Neuron (in vitro differentiated cells): ENCODE results near the gene INPP4A.
A peak's percentile ranks its signal among the peaks of the same experiment; 100 is the strongest.
"Not testable (repeated sequence)": the region's sequence is repeated elsewhere in the genome, so short reads cannot be mapped to it uniquely, and the experiment has no call there.

Source experiments
- H2AFZ ChIP-seq: one replicate; pipeline ENCODE4 v1.6.1; 2013; ENCODE audit warnings: low read depth, mild to moderate bottlenecking, inconsistent platforms, low read length, moderate library complexity
- H3K27me3 ChIP-seq: one replicate; pipeline ENCODE4 v1.6.1; 2013; ENCODE audit warnings: low read length; ENCODE audit not compliant: insufficient read depth
- H3K36me3 ChIP-seq: one replicate; pipeline ENCODE4 v1.6.1; 2013; ENCODE audit warnings: low read length; ENCODE audit not compliant: insufficient read depth
- H3K4me1 ChIP-seq: one replicate; pipeline ENCODE4 v1.6.1; 2013; ENCODE audit warnings: low read length; ENCODE audit not compliant: insufficient read depth
- H3K4me3 ChIP-seq: 2 replicates; pipeline ENCODE4 v1.5.1; 2013; ENCODE audit warnings: mild to moderate bottlenecking, low read length, moderate library complexity
- H3K9me3 ChIP-seq: one replicate; pipeline ENCODE4 v1.6.1; 2013; ENCODE audit warnings: low read length

Gene INPP4A

GRCh38 chr2:98588880-98589431, 144.3 kb downstream of the INPP4A start:
- H3K4me3 ChIP-seq = no peak overlapping the region
- H3K4me1 ChIP-seq = no peaks in the 10 kb centered on the region
- no peak overlapping the region for H2AFZ ChIP-seq
- H3K9me3 ChIP-seq = peaks cover 1% of the 10 kb centered on the region
- H3K36me3 ChIP-seq = peaks cover 22% of the 10 kb centered on the region
- no peaks in the 10 kb centered on the region for H3K27me3 ChIP-seq

GRCh38 chr2:98589489-98589888, 144.8 kb downstream of the INPP4A start:
- Histone ChIP-seq H2AFZ (no peak overlapping the region), H3K36me3 (peaks cover 22% of the 10 kb centered on the region), H3K4me3 (no peak overlapping the region), H3K4me1 (no peaks in the 10 kb centered on the region), H3K27me3 (no peaks in the 10 kb centered on the region), H3K9me3 (peaks cover 3% of the 10 kb centered on the region)

GRCh38 chr2:98592565-98592964, 147.9 kb downstream of the INPP4A start:
- no peak overlapping the region for H3K4me3 ChIP-seq
- H3K4me1 ChIP-seq = no peaks in the 10 kb centered on the region
- H3K9me3 ChIP-seq = peaks cover 3% of the 10 kb centered on the region
- H2AFZ ChIP-seq = no peak overlapping the region
- no peaks in the 10 kb centered on the region for H3K27me3 ChIP-seq
- H3K36me3 ChIP-seq = peaks cover 20% of the 10 kb centered on the region

- not testable (repeated sequence) for H3K27me3 ChIP-seq, H2AFZ ChIP-seq, H3K9me3 ChIP-seq, H3K4me1 ChIP-seq, H3K4me3 ChIP-seq
- H3K36me3 ChIP-seq = peaks cover 35% of the 10 kb centered on the region
These were observed 150.0 kb downstream of the INPP4A start for GRCh38 chr2:98594665-98595064.

GRCh38 chr2:98598781-98599428, 154.2 kb downstream of the INPP4A start:
- Histone ChIP-seq H2AFZ (no peak overlapping the region), H3K27me3 (no peaks in the 10 kb centered on the region), H3K4me1 (no peaks in the 10 kb centered on the region), H3K4me3 (no peak overlapping the region), H3K9me3 (peaks cover 2% of the 10 kb centered on the region), H3K36me3 (peaks cover 43% of the 10 kb centered on the region)

- Histone ChIP-seq H3K4me3 (no peak overlapping the region), H3K27me3 (no peaks in the 10 kb centered on the region), H2AFZ (no peak overlapping the region), H3K4me1 (peaks cover 2% of the 10 kb centered on the region), H3K9me3 (no peaks in the 10 kb centered on the region), H3K36me3 (peaks cover 41% of the 10 kb centered on the region)
These were observed 157.0 kb downstream of the INPP4A start for GRCh38 chr2:98601532-98602132.

- H2AFZ ChIP-seq = no peak overlapping the region
- H3K27me3 ChIP-seq = no peaks in the 10 kb centered on the region
- peaks cover 18% of the 10 kb centered on the region for H3K4me1 ChIP-seq
- H3K9me3 ChIP-seq = no peaks in the 10 kb centered on the region
- no peak overlapping the region for H3K4me3 ChIP-seq
- H3K36me3 ChIP-seq = peaks cover 25% of the 10 kb centered on the region
These were observed 159.9 kb downstream of the INPP4A start for GRCh38 chr2:98604547-98604946.

GRCh38 chr2:98605076-98605475, 160.4 kb downstream of the INPP4A start:
- Histone ChIP-seq H2AFZ (no peak overlapping the region), H3K4me3 (no peak overlapping the region), H3K36me3 (peaks cover 20% of the 10 kb centered on the region), H3K9me3 (no peaks in the 10 kb centered on the region), H3K4me1 (peaks cover 23% of the 10 kb centered on the region), H3K27me3 (no peaks in the 10 kb centered on the region)

- Histone ChIP-seq H3K36me3 (peaks cover 26% of the 10 kb centered on the region), H3K27me3 (no peaks in the 10 kb centered on the region), H3K4me3 (no peak overlapping the region), H3K9me3 (no peaks in the 10 kb centered on the region), H2AFZ (no peak overlapping the region), H3K4me1 (peaks cover 35% of the 10 kb centered on the region)
These were observed 161.8 kb downstream of the INPP4A start for GRCh38 chr2:98606431-98606830.

- Histone ChIP-seq H3K9me3 (no peaks in the 10 kb centered on the region), H3K27me3 (no peaks in the 10 kb centered on the region), H3K4me1 (peaks cover 35% of the 10 kb centered on the region), H2AFZ (no peak overlapping the region), H3K36me3 (peaks cover 27% of the 10 kb centered on the region), H3K4me3 (peak overlapping the region; percentile 80)
These were observed 162.4 kb downstream of the INPP4A start for GRCh38 chr2:98607104-98607503.

GRCh38 chr2:98607741-98608115, 163.1 kb downstream of the INPP4A start:
- Histone ChIP-seq H3K27me3 (no peaks in the 10 kb centered on the region), H3K4me3 (peak overlapping the region; percentile 80), H3K36me3 (peaks cover 30% of the 10 kb centered on the region), H3K9me3 (no peaks in the 10 kb centered on the region), H3K4me1 (peaks cover 35% of the 10 kb centered on the region), H2AFZ (peak overlapping the region; percentile 81)

- Histone ChIP-seq H3K4me3 (peak within 1 kb of the TSS; percentile 80), H3K4me1 (peaks cover 35% of the 10 kb centered on the region), H3K36me3 (peaks cover 35% of the 10 kb centered on the region), H2AFZ (peak within 1 kb of the TSS; percentile 81), H3K27me3 (no peaks in the 10 kb centered on the region), H3K9me3 (no peaks in the 10 kb centered on the region)
These were observed 163.7 kb downstream of the INPP4A start, which contains the start of the genes COA5 and UNC50 for GRCh38 chr2:98608116-98608961. TSS of gene COA5 (minus strand) at chr2:98608512. CDS start at chr2:98608405, 107 bp downstream. TSS of gene UNC50 (plus strand) at chr2:98608589. CDS start at chr2:98609760, 1,171 bp downstream.
